Endothelial cell of umbilical vein (primary cell): ENCODE results near the gene CEP128. TPM values are rescaled to one million over a fixed set of nuclear protein-coding genes. Genes with fewer than 3 reads are reported as not detected.

Experiments used
- BruUV-seq: library from RNA; stranded (reverse); fragments of 400-500 nt; replicated peaks from 2 replicates; lab custom pipeline; 2021; lab: Mats Ljungman, UMichigan
- CTCF ChIA-PET: fragments of 300-600, 350-600 bp; sonication (Branson Sonifier 250); formaldehyde crosslinking; loops from one replicate; lab custom pipeline; 2021; ENCODE audit warnings: antibody characterized with exemption, inconsistent platforms; lab: Charles Lee
- POLR2A ChIA-PET: fragments of 300-600, 350-600 bp; sonication (Branson Sonifier 250); formaldehyde crosslinking; loops from one replicate; lab custom pipeline; 2021; ENCODE audit warnings: antibody characterized with exemption, inconsistent platforms; lab: Charles Lee
- DNase-seq: peaks from one replicate; pipeline ENCODE4 v3.0.0-alpha.2; 2011; ENCODE audit warnings: low read depth, low spot score
- FAIRE-seq: peaks from 2 replicates; lab custom pipeline; 2011; peaks lifted over from hg19 to GRCh38; lab: Jason Lieb, UNC
- H2AFZ ChIP-seq: 2 replicates; pipeline ENCODE4 v1.6.0; 2012; ENCODE audit warnings: low read depth, low read length, control low read depth, inconsistent platforms
- H3K27ac ChIP-seq: 2 replicates; pipeline ENCODE4 v1.5.1; 2011; ENCODE audit warnings: low read depth, mild to moderate bottlenecking, control low read depth, low read length, moderate library complexity; ENCODE audit not compliant: insufficient read depth
- H3K27me3 ChIP-seq, 2 experiments: 2 replicates each; pipeline versions ENCODE4 v1.6.0 to v1.6.1; 2011; ENCODE audit warnings: low read length in 2 of 2, mixed read lengths in 1 of 2; ENCODE audit not compliant: control insufficient read depth in 2 of 2, insufficient read depth in 2 of 2
- H3K36me3 ChIP-seq, 2 experiments: 2 replicates in 1 of 2; 3 replicates in 1 of 2; pipeline ENCODE4 v1.5.1; 2011; ENCODE audit warnings: low read length in 2 of 2, mild to moderate bottlenecking in 1 of 2, moderate library complexity in 1 of 2; ENCODE audit not compliant: control insufficient read depth in 2 of 2, insufficient read depth in 2 of 2; ENCODE audit errors: extremely low read depth in 1 of 2
- H3K4me1 ChIP-seq: 3 replicates; pipeline ENCODE4 v1.5.1; 2011; ENCODE audit warnings: mild to moderate bottlenecking, low read length; ENCODE audit not compliant: control insufficient read depth, insufficient read depth; ENCODE audit errors: extremely low read depth
- H3K4me2 ChIP-seq: 2 replicates; pipeline ENCODE4 v1.6.1; 2011; ENCODE audit warnings: low read length, control low read depth, mixed read lengths; ENCODE audit not compliant: insufficient read depth
- H3K4me3 ChIP-seq, 3 experiments: fragments of 200-600 bp in 1 of 3; sonication (generic), shearing (Covaris generic) in 1 of 3; replicated peaks in 1 of 3; 2 replicates each; pipeline ENCODE4 v1.5.1; 2011 to 2016; ENCODE audit warnings: control low read depth in 3 of 3, low read length in 3 of 3, mild to moderate bottlenecking in 2 of 3, inconsistent platforms in 1 of 3, low read depth in 1 of 3, moderate library complexity in 1 of 3; ENCODE audit not compliant: insufficient read depth in 1 of 3
- H3K79me2 ChIP-seq: 2 replicates; pipeline ENCODE4 v1.6.0; 2012; ENCODE audit warnings: low read length, inconsistent platforms; ENCODE audit not compliant: control insufficient read depth, insufficient read depth
- H3K9ac ChIP-seq: replicated peaks from 2 replicates; pipeline ENCODE3; 2011; ENCODE audit warnings: low read length, control low read depth; ENCODE audit not compliant: insufficient read depth; ENCODE audit errors: extremely low read depth
- H3K9me1 ChIP-seq: replicated peaks from 3 replicates; pipeline ENCODE4 v1.6.0; 2011; ENCODE audit warnings: mild to moderate bottlenecking, low read length; ENCODE audit not compliant: control insufficient read depth, insufficient read depth; ENCODE audit errors: extremely low read depth
- H3K9me3 ChIP-seq: replicated peaks from 2 replicates; pipeline ENCODE4 v1.5.1; 2012; ENCODE audit warnings: low read length, inconsistent platforms; ENCODE audit not compliant: control insufficient read depth, insufficient read depth
- H4K20me1 ChIP-seq: replicated peaks from 2 replicates; pipeline ENCODE3; 2011; ENCODE audit warnings: mild to moderate bottlenecking, low read length; ENCODE audit not compliant: control insufficient read depth, insufficient read depth; ENCODE audit errors: extremely low read depth
- EZH2 ChIP-seq: IDR thresholded peaks from 2 replicates; pipeline ENCODE4 v1.6.1; 2012; ENCODE audit warnings: borderline replicate concordance, low read depth, mild to moderate bottlenecking, moderate library complexity, low read length, inconsistent platforms; ENCODE audit not compliant: severe bottlenecking
- FOS ChIP-seq: IDR thresholded peaks from 2 replicates; pipeline ENCODE4 v1.6.1; 2011; ENCODE audit warnings: mild to moderate bottlenecking, low read length, moderate library complexity, borderline replicate concordance; ENCODE audit not compliant: insufficient read depth
- GATA2 ChIP-seq: IDR thresholded peaks from 2 replicates; pipeline ENCODE4 v1.7.0; 2011; ENCODE audit warnings: low read depth, mild to moderate bottlenecking, moderate library complexity, mixed read lengths, low read length; ENCODE audit not compliant: insufficient read length, insufficient read depth
- JUN ChIP-seq: IDR thresholded peaks from 2 replicates; pipeline ENCODE4 v1.6.1; 2011; ENCODE audit warnings: borderline replicate concordance, low read depth; ENCODE audit not compliant: insufficient read length, insufficient read depth
- MYC ChIP-seq: IDR thresholded peaks from one replicate; pipeline ENCODE4 v1.6.1; 2011; ENCODE audit warnings: mild to moderate bottlenecking, low read depth, low read length
- POLR2A ChIP-seq: IDR thresholded peaks from 2 replicates; pipeline ENCODE4 v1.6.1; 2012; ENCODE audit warnings: low read depth, mild to moderate bottlenecking, control low read depth, low read length
- POLR2AphosphoS5 ChIP-seq: IDR thresholded peaks from 2 replicates; pipeline ENCODE4 v1.6.1; 2012; ENCODE audit warnings: low read depth, mild to moderate bottlenecking, control low read depth, low read length, moderate library complexity; ENCODE audit not compliant: insufficient read depth
- dilution Hi-C: fragments of 300-500 bp; cut with MboI; formaldehyde crosslinking; loops from one replicate; pipeline ENCODE4 v1.15.0; 2019; ENCODE audit warnings: low sequenced_read_pairs; ENCODE audit not compliant: extremely low pct_ligation_motif_present
- intact Hi-C: fragments of 100-400 bp; cut with micrococcal nuclease; formaldehyde crosslinking; loops from one replicate; pipeline ENCODE4 v1.10.0; 2022
- polyA plus RNA-seq, 4 experiments: library from polyadenylated mRNA; depleted of rRNA in 3 of 4; stranded (reverse) in 3 of 4; unstranded in 1 of 4; fragments of >200 nt; gene quantifications; 2 replicates each; pipeline versions ENCODE4 v1.2.1 to v1.2.3, GENCODE V29; 2011 to 2012; ENCODE audit warnings: missing spikeins in 1 of 4
- total RNA-seq: library from RNA; stranded (reverse); gene quantifications from 2 replicates; pipeline ENCODE4 v1.2.3, GENCODE V29; 2021
- TF ChIP-seq, protein P1 (sequence below): IDR thresholded peaks from 2 replicates; pipeline ENCODE4 v1.6.1; 2011; ENCODE audit not compliant: insufficient read depth, insufficient read length
- TF ChIP-seq, protein P2 (sequence below), 2 donors: IDR thresholded peaks; 1 replicate in 1 of 2; 2 replicates in 1 of 2; pipeline ENCODE4 v1.5.1; 2011; ENCODE audit warnings: low read length in 2 of 2, mild to moderate bottlenecking in 2 of 2, moderate library complexity in 2 of 2, control low read depth in 1 of 2, inconsistent platforms in 1 of 2, low read depth in 1 of 2; ENCODE audit not compliant: insufficient read depth in 1 of 2; ENCODE audit errors: extremely low read depth in 1 of 2

CEP128 gene
- total and polyA plus RNA-seq, 2 donors (not counting 3 experiments of a cell fraction or from before 2014, with no cell fraction given) = 0.91 to 23.7 TPM

DNA sequence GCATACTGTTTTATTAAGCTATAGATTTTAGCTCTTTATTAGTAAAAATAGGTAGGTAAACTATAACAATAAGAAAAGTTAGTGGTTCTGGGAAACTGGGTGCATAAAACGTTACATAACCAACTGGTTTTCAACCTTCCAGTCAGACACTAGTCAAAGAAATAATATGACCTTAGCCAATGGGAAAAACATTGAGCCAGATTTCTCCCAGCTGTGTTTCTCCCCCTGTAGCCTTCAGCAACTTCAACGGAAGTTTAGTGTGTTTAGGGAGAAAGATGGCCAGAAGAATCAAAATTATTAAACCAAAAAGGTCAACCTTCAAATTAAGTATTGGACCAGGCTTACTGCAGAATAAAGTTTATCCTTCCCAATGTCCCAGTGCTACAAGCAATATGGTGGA, 446.8 kb downstream of the CEP128 start:
- Histone ChIP-seq H3K9me3 (no peaks in the 10 kb centered on the region), H3K79me2 (no peaks in the 10 kb centered on the region), H3K27ac (no peak overlapping the region), H3K9ac (no peak overlapping the region), H3K27me3 (no peaks in the 10 kb centered on the region), H4K20me1 (no peaks in the 10 kb centered on the region), H2AFZ (no peak overlapping the region), H3K36me3 (no peaks in the 10 kb centered on the region), H3K9me1 (no peaks in the 10 kb centered on the region), H3K4me1 (no peaks in the 10 kb centered on the region), H3K4me2 (no peak overlapping the region), H3K4me3 (no peak overlapping the region)
- intact Hi-C loops = no loop called here
- no TSS peak for BruUV-seq
- dilution Hi-C loops = no loop called here
- POLR2A ChIA-PET = no interaction called here
- CTCF ChIA-PET = interaction anchor here (1.8 to 1.9 kb wide), 2 partner anchors 11 to 22 kb away, joined by 4 read pairs; no protein-coding TSS in a partner anchor
- FAIRE-seq = no peak
- DNase-seq = no peak
- TF ChIP-seq POLR2A (no peak), GATA2 (no peak), MYC (no peak), POLR2AphosphoS5 (no peak), FOS (no peak), EZH2 (no peak), JUN (no peak)
- TF ChIP-seq, protein P1, sequence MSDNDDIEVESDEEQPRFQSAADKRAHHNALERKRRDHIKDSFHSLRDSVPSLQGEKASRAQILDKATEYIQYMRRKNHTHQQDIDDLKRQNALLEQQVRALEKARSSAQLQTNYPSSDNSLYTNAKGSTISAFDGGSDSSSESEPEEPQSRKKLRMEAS = no peak
- TF ChIP-seq, protein P2, sequence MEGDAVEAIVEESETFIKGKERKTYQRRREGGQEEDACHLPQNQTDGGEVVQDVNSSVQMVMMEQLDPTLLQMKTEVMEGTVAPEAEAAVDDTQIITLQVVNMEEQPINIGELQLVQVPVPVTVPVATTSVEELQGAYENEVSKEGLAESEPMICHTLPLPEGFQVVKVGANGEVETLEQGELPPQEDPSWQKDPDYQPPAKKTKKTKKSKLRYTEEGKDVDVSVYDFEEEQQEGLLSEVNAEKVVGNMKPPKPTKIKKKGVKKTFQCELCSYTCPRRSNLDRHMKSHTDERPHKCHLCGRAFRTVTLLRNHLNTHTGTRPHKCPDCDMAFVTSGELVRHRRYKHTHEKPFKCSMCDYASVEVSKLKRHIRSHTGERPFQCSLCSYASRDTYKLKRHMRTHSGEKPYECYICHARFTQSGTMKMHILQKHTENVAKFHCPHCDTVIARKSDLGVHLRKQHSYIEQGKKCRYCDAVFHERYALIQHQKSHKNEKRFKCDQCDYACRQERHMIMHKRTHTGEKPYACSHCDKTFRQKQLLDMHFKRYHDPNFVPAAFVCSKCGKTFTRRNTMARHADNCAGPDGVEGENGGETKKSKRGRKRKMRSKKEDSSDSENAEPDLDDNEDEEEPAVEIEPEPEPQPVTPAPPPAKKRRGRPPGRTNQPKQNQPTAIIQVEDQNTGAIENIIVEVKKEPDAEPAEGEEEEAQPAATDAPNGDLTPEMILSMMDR (IDR thresholded peaks at IDR 0.05; ENCODE audit: extremely low read depth in 1 of 2, insufficient read depth in 1 of 2, low read depth in 1 of 2, low read length in 2 of 2) = no peak
